CD14-positive monocyte (primary cell): ENCODE results near the gene PHKA2. TPM values are rescaled to one million over a fixed set of nuclear protein-coding genes. Genes with fewer than 3 reads are reported as not detected.

Experiments
- DNase-seq, 3 donors: peaks; one replicate each; pipeline ENCODE4 v3.0.0-alpha.2; 2011 to 2022
- H2AFZ ChIP-seq: 2 replicates; pipeline ENCODE4 v1.6.0; 2012; ENCODE audit warnings: mild to moderate bottlenecking, low read depth, low read length, inconsistent platforms; ENCODE audit not compliant: insufficient read depth, poor library complexity, severe bottlenecking
- H3K27ac ChIP-seq, 2 donors: 1 replicate in 1 of 2; 2 replicates in 1 of 2; pipeline ENCODE4 v1.5.1; 2012 to 2013; ENCODE audit warnings: low read length in 2 of 2, control low read depth in 1 of 2, inconsistent platforms in 1 of 2, low read depth in 1 of 2, mild to moderate bottlenecking in 1 of 2
- H3K27me3 ChIP-seq, 2 donors: one replicate each; pipeline versions ENCODE4 v1.6.0 to v1.6.1; 2011 to 2013; ENCODE audit warnings: low read length in 2 of 2; ENCODE audit not compliant: control insufficient read depth in 2 of 2, insufficient read depth in 2 of 2
- H3K36me3 ChIP-seq, 2 donors: replicated peaks in 1 of 2; 1 replicate in 1 of 2; 2 replicates in 1 of 2; pipeline versions ENCODE4 v1.5.1 to v1.6.1; 2012 to 2013; ENCODE audit warnings: low read length in 2 of 2, control low read depth in 1 of 2, inconsistent platforms in 1 of 2, mild to moderate bottlenecking in 1 of 2; ENCODE audit not compliant: insufficient read depth in 2 of 2, control insufficient read depth in 1 of 2
- H3K4me1 ChIP-seq, 2 donors: 1 replicate in 1 of 2; 2 replicates in 1 of 2; pipeline versions ENCODE4 v1.5.1 to v1.6.1; 2012 to 2013; ENCODE audit warnings: low read length in 2 of 2, control low read depth in 1 of 2, inconsistent platforms in 1 of 2, mild to moderate bottlenecking in 1 of 2, moderate library complexity in 1 of 2; ENCODE audit not compliant: insufficient read depth in 2 of 2, control insufficient read depth in 1 of 2
- H3K4me2 ChIP-seq: replicated peaks from 2 replicates; pipeline ENCODE3; 2012; ENCODE audit warnings: low read length, moderate library complexity, mild to moderate bottlenecking; ENCODE audit not compliant: poor library complexity, severe bottlenecking; ENCODE audit errors: extremely low read depth
- H3K4me3 ChIP-seq, 3 experiments: fragments of 200-600 bp in 1 of 3; sonication (generic) in 1 of 3; replicated peaks in 1 of 3; 1 replicate in 2 of 3; 2 replicates in 1 of 3; pipeline ENCODE4 v1.5.1; 2011 to 2013; ENCODE audit warnings: low read length in 3 of 3, mild to moderate bottlenecking in 3 of 3, control low read depth in 2 of 3, low read depth in 2 of 3, inconsistent platforms in 1 of 3, moderate library complexity in 1 of 3
- H3K79me2 ChIP-seq: 2 replicates; pipeline ENCODE4 v1.6.0; 2012; ENCODE audit warnings: mild to moderate bottlenecking, control low read depth, inconsistent platforms, low read length, moderate library complexity; ENCODE audit not compliant: insufficient read depth
- H3K9ac ChIP-seq: 2 replicates; pipeline ENCODE4 v1.6.0; 2017; ENCODE audit warnings: low read length, mild to moderate bottlenecking; ENCODE audit not compliant: insufficient read depth, poor library complexity, severe bottlenecking
- H3K9me3 ChIP-seq, 2 donors: replicated peaks in 1 of 2; 1 replicate in 1 of 2; 2 replicates in 1 of 2; pipeline versions ENCODE4 v1.5.1 to v1.6.1; 2012 to 2013; ENCODE audit warnings: low read length in 2 of 2, control low read depth in 1 of 2; ENCODE audit not compliant: control insufficient read depth in 1 of 2, insufficient read depth in 1 of 2
- H4K20me1 ChIP-seq: 2 replicates; pipeline ENCODE4 v1.6.0; 2012; ENCODE audit warnings: mild to moderate bottlenecking, low read length, control low read depth, moderate library complexity; ENCODE audit not compliant: insufficient read depth
- H3K27ac Mint-ChIP-seq, 7 donors: one replicate each; pipeline ENCODE4 v1.8.0; 2020; ENCODE audit warnings: mild to moderate bottlenecking in 7 of 7, mixed read lengths in 7 of 7, moderate library complexity in 6 of 7, inconsistent platforms in 2 of 7
- H3K27me3 Mint-ChIP-seq, 3 donors: one replicate each; pipeline ENCODE4 v1.8.0; 2021 to 2022; ENCODE audit warnings: low read depth in 3 of 3, mild to moderate bottlenecking in 3 of 3, mixed read lengths in 3 of 3, moderate library complexity in 3 of 3, inconsistent platforms in 1 of 3
- H3K36me3 Mint-ChIP-seq, 2 donors: one replicate each; pipeline ENCODE4 v1.8.0; 2020; ENCODE audit warnings: mixed read lengths in 2 of 2, inconsistent platforms in 1 of 2, mild to moderate bottlenecking in 1 of 2
- H3K4me1 Mint-ChIP-seq: one replicate; pipeline ENCODE4 v1.8.0; 2020; ENCODE audit warnings: mild to moderate bottlenecking, mixed read lengths
- H3K4me3 Mint-ChIP-seq, 2 donors: one replicate each; pipeline ENCODE4 v1.8.0; 2020; ENCODE audit warnings: mild to moderate bottlenecking in 2 of 2, mixed read lengths in 2 of 2, moderate library complexity in 1 of 2
- H3K9me3 Mint-ChIP-seq, 7 donors: one replicate each; pipeline ENCODE4 v1.8.0; 2020 to 2022; ENCODE audit warnings: mixed read lengths in 7 of 7, mild to moderate bottlenecking in 6 of 7, moderate library complexity in 6 of 7, inconsistent platforms in 2 of 7
- WGBS: methylation state at CpG from one replicate; pipeline ENCODE4 v1.1.5; 2013; ENCODE audit warnings: missing lambda C conversion rate; ENCODE audit not compliant: insufficient coverage; 5-methylcytosine and 5-hydroxymethylcytosine counted together
- intact Hi-C, 2 donors: fragments of 100-400 bp; cut with micrococcal nuclease; formaldehyde crosslinking; loops; one replicate each; pipeline versions ENCODE4 v1.15.0 to v1.15.1; 2023
- polyA plus RNA-seq, 3 donors: library from polyadenylated mRNA; depleted of rRNA in 1 of 3; unstranded in 2 of 3; stranded (reverse) in 1 of 3; fragments of 300-500 nt in 2 of 3; fragments of >200 nt in 1 of 3; fragmentation: Illumina TruSeq in 2 of 3; gene quantifications; 1 replicate in 2 of 3; 2 replicates in 1 of 3; pipeline ENCODE4 v1.2.3, GENCODE V29; 2012 to 2021
- TF ChIP-seq, protein P1 (sequence below): fragments of 200-600 bp; IDR thresholded peaks from one replicate; pipeline ENCODE4 v1.8.0; 2022; ENCODE audit warnings: antibody characterized with exemption, mild to moderate bottlenecking

PHKA2 gene
- polyA plus RNA-seq, 3 donors: 8.7 to 63.3 (median 9.1) TPM

GRCh38 chrX:18955676-18956075 is 28.2 kb downstream of the PHKA2 start:
- H2AFZ ChIP-seq: no peak overlapping the region
- H3K27ac ChIP-seq: peak overlapping the region in 1 of 2 donors; percentile 77
- H4K20me1 ChIP-seq: no peaks in the 10 kb centered on the region
- H3K79me2 ChIP-seq: peaks cover 53% of the 10 kb centered on the region
- peaks cover 0 to 5% (median 0%) of the 10 kb centered on the region in 7 donors for H3K9me3 Mint-ChIP-seq
- H3K27ac Mint-ChIP-seq: peak overlapping the region; percentile 37 to 92 (median 87)
- DNase-seq: no peak
- H3K36me3 Mint-ChIP-seq: peaks cover 11 to 26% of the 10 kb centered on the region in 2 donors
- H3K27me3 ChIP-seq: peaks cover 0 to 2% of the 10 kb centered on the region in 2 donors
- no peak overlapping the region for H3K4me2 ChIP-seq
- peaks cover 7 to 31% of the 10 kb centered on the region in 2 donors for H3K36me3 ChIP-seq
- intact Hi-C loops: no loop called here
- TF ChIP-seq, protein P1, sequence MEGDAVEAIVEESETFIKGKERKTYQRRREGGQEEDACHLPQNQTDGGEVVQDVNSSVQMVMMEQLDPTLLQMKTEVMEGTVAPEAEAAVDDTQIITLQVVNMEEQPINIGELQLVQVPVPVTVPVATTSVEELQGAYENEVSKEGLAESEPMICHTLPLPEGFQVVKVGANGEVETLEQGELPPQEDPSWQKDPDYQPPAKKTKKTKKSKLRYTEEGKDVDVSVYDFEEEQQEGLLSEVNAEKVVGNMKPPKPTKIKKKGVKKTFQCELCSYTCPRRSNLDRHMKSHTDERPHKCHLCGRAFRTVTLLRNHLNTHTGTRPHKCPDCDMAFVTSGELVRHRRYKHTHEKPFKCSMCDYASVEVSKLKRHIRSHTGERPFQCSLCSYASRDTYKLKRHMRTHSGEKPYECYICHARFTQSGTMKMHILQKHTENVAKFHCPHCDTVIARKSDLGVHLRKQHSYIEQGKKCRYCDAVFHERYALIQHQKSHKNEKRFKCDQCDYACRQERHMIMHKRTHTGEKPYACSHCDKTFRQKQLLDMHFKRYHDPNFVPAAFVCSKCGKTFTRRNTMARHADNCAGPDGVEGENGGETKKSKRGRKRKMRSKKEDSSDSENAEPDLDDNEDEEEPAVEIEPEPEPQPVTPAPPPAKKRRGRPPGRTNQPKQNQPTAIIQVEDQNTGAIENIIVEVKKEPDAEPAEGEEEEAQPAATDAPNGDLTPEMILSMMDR: no peak
- peaks cover 38 to 43% of the 10 kb centered on the region in 2 donors for H3K4me1 ChIP-seq
- H3K4me1 Mint-ChIP-seq: peaks cover 48% of the 10 kb centered on the region
- H3K4me3 ChIP-seq: no peak overlapping the region
- WGBS: no CpG with 5 or more reads among the region's 4 CpGs
- peaks cover 0 to 2% (median 0%) of the 10 kb centered on the region in 3 donors for H3K27me3 Mint-ChIP-seq
- no peak overlapping the region for H3K9ac ChIP-seq
- H3K4me3 Mint-ChIP-seq: no peak overlapping the region
- no peaks in the 10 kb centered on the region for H3K9me3 ChIP-seq

GRCh38 chrX:18951032-18951431 is 32.9 kb downstream of the PHKA2 start:
- peaks cover 25% of the 10 kb centered on the region for H3K79me2 ChIP-seq
- no peaks in the 10 kb centered on the region for H3K9me3 ChIP-seq
- no peaks in the 10 kb centered on the region for H3K27me3 ChIP-seq
- H3K36me3 ChIP-seq: peaks cover 10 to 51% of the 10 kb centered on the region in 2 donors
- H4K20me1 ChIP-seq: no peaks in the 10 kb centered on the region
- 83% methylated on average over 1 of the region's 10 CpGs for WGBS
- no peak overlapping the region for H3K4me3 ChIP-seq
- no peak overlapping the region for H3K27ac ChIP-seq
- H3K4me2 ChIP-seq: no peak overlapping the region
- peaks cover 6 to 11% of the 10 kb centered on the region in 2 donors for H3K4me1 ChIP-seq
- TF ChIP-seq, protein P1: no peak
- no peak overlapping the region for H2AFZ ChIP-seq
- Mint-ChIP-seq H3K4me1 (peaks cover 18% of the 10 kb centered on the region), H3K27me3 (peaks cover 0 to 3% (median 2%) of the 10 kb centered on the region in 3 donors), H3K27ac (peak overlapping the region in 2 of 7 donors; percentile 40 to 77), H3K4me3 (no peak overlapping the region), H3K9me3 (peaks cover 0 to 4% (median 0%) of the 10 kb centered on the region in 7 donors), H3K36me3 (peaks cover 27 to 51% of the 10 kb centered on the region in 2 donors)
- no peak for DNase-seq
- intact Hi-C loops: no loop called here
- no peak overlapping the region for H3K9ac ChIP-seq
